Lower leg skin (tissue), 3 donors: ENCODE results near the gene SDK1.

Source experiments
- POLR2A ChIP-seq, 2 donors: fragments of 450-650 bp; IDR thresholded peaks; one replicate each; pipeline ENCODE4 v1.6.1; 2016 to 2017; ENCODE audit warnings: antibody characterized with exemption in 2 of 2, mild to moderate bottlenecking in 1 of 2, moderate library complexity in 1 of 2
- TF ChIP-seq, protein P1 (sequence below), 3 donors: fragments of 450-650 bp; IDR thresholded peaks; one replicate each; pipeline ENCODE4 v1.5.1; 2016; ENCODE audit warnings: antibody characterized with exemption in 3 of 3, mild to moderate bottlenecking in 3 of 3, moderate library complexity in 2 of 3

DNA sequence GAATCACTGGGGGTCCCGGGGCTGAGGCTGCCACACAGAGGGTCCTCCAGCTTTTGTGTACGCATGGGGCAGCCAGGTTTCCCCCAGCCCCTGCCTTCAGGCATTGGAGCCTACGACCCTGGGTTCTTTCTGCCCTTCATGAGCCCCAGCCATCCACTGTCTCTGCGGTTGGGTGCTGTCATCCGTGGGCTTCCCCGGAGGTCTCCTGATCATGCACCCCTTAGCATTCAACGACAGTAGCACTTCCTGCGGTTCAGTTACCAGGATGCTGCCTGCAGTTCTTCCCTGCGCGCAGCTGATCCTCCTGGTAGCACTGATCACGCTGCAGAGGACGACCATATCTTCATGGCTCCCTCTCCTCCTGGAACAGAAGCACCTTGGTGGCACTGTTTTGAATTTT is 676.3 kb downstream of the SDK1 start:
- TF ChIP-seq, protein P1, sequence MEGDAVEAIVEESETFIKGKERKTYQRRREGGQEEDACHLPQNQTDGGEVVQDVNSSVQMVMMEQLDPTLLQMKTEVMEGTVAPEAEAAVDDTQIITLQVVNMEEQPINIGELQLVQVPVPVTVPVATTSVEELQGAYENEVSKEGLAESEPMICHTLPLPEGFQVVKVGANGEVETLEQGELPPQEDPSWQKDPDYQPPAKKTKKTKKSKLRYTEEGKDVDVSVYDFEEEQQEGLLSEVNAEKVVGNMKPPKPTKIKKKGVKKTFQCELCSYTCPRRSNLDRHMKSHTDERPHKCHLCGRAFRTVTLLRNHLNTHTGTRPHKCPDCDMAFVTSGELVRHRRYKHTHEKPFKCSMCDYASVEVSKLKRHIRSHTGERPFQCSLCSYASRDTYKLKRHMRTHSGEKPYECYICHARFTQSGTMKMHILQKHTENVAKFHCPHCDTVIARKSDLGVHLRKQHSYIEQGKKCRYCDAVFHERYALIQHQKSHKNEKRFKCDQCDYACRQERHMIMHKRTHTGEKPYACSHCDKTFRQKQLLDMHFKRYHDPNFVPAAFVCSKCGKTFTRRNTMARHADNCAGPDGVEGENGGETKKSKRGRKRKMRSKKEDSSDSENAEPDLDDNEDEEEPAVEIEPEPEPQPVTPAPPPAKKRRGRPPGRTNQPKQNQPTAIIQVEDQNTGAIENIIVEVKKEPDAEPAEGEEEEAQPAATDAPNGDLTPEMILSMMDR (IDR thresholded peaks at IDR 0.05) = no peak
- TF ChIP-seq POLR2A (IDR thresholded peaks at IDR 0.05) = no peak
